EH (cell line): ENCODE results near the gene ARHGEF4.

Experiments used
- DNase-seq: peaks from one replicate; pipeline ENCODE4 v3.0.0-alpha.2; 2015; ENCODE audit warnings: low read depth

Gene ARHGEF4

DNA sequence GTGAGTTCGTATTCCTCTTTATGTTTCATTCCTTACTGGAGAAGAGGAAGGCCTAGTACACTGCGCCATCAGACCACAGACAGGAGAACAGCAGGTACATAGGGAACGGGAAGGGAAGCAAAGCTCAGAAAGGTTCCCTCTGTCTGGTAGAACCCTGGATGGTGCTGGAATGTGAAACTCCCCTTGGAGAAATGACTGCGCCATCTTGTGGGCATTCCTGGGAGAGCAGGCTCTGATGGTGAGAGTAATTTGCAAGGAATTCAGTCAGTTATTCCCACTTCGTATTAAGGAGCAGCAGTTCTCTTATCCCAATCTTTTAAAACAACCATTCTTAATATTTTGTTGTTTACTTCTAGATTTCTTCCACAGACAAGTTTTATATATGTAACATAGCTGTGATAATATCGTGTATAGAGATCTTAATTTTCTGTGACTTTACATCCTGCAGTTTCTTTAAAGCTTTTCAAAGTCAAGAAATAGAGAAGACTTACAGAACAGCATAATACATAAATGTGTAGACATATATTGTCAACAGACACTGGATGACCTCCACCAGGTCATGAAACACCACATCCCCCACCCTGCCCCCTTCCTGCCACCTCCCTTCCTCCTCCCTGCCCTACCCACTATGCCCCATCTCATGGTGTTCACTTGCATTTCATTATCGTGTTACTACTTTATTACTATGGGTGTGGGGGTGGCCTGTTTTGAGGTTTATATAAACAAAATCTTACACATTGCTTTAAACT, 83.9 kb downstream of the ARHGEF4 start:
- DNase-seq: peak; percentile 66

DNA sequence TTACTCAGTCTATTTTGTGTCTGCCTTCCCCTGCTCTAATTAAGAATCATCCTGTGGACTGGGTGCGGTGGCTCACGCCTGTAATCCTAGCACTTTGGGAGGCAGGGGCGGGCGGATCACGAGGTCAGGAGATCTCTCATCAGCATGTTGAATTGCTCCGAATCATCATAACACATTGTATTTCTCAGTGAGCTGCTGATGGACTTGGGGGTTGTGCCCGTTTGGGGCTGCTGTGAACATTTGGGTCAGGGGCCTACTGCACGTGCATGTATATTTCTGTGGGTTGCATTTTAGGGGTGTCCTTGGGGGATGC, 84.4 kb downstream of the ARHGEF4 start:
- no peak for DNase-seq

DNA sequence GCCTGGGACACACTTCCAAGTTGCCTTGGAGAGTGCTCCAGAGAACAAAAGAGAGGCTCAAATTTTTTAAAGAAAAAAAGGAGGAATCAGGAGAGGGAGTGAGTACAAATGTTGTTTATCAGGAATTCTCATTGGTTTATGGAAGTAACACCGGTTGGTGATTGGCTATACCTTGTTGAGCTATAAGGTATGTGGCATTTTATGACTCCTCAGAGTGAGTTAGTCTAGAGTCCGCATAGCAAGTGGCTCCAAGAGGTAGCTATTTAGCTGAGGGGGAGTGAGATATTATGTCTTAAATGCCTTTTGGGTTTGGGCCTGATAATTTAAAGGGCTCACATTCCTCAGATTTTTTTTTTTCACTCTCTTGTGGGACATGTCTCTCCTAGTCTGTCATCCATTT, 85.7 kb downstream of the ARHGEF4 start:
- DNase-seq: no peak

DNA sequence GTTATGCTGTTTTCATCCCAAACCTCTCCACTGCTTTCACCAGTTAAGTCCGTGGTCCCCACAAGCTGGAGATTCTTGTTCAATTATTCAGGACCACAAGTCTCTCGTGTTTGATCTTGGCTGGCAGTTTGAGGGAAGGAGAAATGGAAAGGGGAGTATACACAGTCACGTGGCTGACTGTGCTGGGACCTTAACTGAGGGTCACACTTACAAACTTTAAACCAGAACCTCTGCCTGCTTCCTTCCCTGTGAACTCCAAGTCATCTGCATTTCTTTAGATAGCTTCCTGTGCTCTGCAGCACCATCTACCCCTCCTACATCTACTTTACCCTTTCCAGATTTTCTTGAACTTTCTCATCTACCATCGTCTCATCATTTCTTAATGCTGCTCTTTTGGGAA, 91.7 kb downstream of the ARHGEF4 start:
- no peak for DNase-seq

DNA sequence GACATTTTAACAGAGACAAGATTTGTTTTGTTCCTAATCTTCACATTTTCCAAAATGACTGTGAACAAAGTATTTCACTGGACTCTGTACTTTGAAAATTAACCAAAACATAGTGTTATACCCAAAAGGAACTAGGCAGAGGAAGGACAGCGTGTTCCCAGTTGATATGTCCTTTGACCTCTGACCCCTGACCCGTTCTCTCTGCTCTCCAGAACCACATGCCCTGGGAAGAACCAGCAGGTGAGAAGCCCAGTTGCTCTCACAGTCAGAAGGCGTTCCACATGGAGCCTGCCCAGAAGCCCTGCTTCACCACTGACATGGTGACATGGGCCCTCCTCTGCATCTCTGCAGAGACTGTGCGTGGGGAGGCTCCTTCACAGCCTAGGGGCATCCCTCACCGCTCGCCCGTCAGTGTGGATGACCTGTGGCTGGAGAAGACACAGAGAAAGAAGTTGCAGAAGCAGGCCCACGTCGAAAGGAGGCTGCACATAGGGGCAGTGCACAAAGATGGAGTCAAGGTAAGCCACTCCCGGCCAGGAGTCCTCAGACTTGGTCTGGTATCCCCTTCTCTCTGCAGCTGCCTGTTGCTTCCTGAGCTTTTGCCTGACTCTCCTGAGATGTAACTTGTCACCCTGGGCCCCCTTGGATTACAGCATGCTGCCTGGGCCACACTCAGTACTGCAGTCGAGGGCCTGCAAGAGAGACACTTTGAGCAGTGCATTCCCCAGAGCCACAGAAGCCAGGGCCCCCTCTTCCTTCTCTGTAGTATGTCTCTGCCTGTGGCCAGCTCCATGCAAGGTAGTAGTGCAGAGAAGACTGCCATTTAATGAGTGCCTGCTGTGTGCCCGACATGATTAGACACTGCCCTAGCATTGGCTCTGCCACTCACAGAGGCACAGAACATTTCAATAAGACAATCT, 94.3 kb downstream of the ARHGEF4 start:
- DNase-seq: no peak

DNA sequence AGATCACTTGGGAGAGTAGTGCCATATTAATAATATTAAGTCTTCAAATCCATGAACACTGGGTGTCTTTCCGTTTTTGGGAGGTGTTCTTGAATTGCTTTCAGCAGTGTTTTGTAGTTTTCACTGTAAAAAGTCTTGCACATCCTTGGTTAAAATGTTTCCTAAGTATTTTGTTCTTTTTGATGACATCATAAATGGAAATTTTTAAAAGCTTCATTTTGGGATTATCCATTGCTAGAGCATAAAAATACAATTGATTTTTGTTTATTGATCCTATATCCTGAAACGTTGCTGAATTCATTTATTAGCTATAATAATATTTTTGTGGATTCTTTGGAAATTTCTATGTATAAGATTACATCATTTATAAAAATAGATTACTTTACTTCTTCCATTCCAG, 96.8 kb downstream of the ARHGEF4 start:
- no peak for DNase-seq

DNA sequence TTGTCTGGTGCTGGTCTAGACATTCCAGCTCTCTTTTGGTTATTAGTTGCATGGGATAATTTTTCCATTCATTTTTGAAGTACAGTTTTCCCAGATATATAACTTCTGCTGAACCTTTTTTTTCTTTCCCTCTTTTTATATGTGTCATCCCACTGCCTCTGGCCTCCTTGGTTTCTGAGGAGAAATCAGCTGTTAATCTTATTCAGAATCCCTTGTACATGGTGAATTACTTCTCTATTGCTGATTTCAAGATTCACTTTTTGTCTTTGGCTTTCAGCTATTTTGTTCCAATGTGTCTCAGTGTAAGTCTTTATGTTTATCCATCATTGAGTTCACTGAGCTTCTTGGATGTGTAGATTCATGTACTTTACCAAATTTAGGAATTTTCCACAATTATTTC, 99.7 kb downstream of the ARHGEF4 start:
- DNase-seq: no peak

DNA sequence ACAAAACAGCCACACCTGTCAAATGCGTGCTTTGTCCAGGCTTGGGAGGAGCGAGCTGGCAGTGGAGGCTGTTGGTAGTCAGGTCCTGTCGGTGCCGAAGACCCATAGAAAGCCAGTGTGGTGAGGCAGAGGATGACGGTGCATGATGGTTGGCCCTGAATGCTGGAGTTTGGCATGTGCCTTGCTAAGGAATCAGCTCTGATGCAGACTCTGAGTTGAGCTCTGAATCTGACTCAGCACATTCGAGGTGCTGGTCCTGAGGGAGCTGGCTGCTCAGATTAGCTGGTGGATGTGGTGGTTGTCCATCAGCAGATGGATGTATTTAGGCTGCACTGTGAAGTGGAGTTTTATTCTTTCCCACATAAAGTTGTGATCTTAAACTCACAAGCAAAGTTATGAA, 111.3 kb downstream of the ARHGEF4 start:
- no peak for DNase-seq

DNA sequence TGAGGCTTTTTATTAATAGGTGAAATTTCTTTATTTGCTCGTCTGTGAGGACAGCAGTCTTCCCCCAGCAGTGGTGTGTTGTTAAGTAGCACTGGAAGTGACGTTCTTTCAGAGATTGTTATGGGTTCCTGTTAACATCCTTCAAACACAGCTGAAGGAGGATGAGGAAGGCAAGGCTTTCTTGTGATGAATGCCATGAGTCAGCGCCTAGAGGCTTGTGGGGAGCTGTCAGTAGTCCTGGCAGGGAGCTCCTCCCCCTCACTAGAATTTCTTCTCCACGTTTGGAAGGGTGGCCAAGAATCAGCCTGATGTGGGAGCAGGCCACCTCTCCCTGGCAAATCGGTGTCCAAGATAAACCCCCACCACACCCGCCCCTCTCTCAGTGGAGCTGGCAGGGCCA, 113.2 kb downstream of the ARHGEF4 start:
- no peak for DNase-seq

DNA sequence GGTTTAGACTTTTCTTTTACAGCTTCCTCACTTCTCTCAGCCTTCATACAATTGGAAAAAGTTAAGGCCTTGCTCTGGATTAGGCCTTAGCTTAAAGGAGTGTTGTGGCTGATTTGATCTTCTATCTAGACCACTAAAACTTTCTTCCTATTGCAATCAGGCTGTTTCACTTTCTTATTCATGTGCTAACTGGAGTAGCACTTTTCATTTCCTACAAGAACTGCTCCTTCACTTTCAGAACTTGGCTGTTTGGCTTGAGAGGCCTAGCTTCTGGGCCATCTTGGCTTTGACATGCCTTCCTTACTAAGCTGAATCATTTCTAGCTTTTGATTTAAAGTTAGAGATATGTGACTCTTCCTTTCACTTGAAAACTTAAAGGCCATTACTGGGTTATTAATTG, 114.3 kb downstream of the ARHGEF4 start:
- no peak for DNase-seq

DNA sequence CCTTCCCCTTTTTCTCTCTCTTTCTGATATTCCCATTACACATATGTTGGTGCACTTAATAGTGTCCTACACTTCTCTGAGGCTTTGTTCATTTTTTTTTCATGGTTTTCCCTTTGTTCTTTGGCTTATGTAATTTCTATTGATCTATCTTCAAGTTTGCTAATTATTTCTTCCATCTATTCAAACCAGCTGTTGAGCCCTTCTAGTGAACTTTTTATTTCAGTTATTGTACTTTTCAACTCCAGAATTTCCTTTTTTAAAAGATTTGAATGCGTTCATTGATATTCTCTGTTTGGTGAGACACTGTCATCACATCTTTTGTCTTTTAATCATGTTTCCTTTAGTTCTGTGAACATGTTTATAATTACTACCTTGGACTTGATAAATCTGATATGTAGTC, 118.2 kb downstream of the ARHGEF4 start:
- DNase-seq: no peak

DNA sequence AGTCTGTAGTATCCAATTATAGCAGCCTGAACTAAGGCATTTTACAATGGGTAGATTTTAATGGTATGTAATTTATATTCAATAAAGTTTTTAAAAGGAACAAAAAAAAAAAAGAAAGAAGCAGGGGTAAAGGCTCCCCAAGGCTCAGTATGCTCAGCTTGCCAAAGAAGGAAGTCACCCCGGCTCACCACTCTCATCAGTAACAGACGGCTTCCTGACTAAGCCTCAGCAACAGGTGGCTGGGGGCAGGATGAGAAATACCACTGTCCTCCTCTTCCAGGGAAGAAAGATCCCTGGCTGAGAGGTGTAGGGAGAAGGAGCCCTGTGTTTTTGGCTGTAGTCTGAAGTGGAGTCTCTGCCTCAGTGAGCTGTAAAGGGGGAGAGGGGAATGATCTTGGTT, 121.2 kb downstream of the ARHGEF4 start:
- DNase-seq: no peak

DNA sequence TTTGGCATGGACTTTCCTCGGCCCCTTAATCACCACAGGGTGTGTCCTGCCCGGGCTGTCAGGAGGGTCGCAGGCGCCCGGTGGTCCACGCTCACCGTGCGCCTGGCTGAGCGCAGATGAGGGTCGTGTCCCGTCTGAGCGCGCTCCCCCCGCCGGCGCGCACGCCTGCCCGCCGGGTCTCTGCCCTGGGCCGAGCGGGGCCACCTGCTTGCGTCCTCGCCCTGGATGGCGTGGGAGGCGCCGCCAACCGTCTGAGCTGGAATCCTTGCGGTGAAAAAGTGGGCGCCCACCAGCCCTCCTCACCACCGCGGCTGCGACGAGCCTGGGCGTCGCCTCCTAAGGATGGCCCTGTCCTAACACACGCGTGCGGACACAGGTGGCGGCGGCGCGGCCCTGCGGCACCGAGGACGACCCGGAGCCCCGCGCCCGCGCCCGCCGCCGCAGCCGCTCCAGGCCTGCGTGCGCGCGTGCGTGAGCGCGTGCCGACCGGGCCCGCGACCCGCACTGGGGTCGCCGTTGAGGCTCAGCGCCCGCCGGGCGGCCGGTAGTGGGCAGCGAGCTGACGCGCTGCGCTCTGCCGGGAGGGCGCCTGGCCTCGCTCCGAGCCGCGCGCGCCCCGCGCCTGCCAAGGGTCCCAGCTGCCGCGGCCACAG, 126.6 kb downstream of the ARHGEF4 start:
- no peak for DNase-seq

DNA sequence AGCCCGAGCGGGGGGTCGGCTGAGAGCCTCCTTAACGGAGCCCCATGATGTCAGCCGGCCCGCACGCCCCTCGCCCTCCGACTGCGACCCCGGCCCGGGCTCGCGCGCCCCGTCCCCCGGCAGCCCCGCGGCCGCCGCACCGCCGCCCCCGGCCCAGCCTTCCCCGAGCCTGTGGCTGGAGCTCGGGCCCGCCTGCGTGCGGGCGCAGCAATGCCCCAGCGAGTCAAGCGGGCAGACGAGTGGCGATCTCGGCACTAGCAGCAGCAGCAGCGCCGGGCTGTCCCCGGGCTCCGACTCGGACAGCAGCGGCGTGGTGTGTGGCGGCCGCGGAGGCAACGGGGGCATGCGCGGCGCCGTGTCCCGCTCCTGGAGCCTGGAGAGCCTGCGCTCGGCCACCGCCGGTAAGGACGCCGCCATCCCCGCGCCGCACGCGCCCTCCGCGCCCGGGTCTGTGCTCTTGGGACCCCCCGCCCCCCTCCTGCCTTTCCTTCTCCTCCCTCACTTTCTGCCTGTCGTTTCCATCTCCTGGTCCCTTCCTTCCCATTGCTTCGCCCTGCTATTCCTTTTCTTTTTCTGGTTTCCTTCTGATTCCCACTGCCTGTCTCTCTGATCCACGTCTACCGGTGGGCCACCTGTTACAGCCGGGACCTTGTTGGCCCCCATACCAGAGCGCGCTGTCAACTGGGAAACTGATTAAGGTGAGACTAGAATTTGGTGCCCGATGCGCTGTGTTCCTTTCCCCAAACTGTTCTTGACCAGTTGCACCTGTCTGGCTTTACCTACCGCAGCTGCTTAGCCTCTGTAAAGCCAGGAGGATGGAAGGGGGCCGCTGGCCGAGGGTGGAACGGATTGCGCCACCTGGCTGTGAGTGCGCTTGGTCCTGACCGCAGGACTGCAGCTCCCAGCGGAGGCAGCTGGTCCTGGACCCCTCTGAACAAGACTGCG, 127.4 kb downstream of the ARHGEF4 start:
- peak; percentile 12 for DNase-seq

DNA sequence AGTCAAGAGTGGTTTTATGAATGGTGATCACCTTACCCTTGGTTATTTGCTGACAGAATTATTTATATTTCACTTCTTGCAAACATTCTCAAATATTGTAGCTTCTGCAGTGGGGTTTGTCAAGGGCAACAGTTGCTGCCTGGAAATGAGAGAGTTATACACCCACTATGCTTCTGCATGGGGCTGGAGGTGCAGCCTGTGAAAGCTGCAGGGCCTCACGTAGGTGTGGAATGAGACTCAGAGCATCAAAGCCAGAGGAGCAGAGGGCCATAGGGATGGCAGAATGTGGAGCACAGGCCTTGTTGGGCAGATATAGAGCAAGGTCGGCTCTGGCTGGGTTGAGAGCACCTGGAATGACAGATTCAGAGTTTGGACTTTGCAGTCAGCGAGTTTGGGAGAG, 128.2 kb downstream of the ARHGEF4 start:
- DNase-seq: no peak

DNA sequence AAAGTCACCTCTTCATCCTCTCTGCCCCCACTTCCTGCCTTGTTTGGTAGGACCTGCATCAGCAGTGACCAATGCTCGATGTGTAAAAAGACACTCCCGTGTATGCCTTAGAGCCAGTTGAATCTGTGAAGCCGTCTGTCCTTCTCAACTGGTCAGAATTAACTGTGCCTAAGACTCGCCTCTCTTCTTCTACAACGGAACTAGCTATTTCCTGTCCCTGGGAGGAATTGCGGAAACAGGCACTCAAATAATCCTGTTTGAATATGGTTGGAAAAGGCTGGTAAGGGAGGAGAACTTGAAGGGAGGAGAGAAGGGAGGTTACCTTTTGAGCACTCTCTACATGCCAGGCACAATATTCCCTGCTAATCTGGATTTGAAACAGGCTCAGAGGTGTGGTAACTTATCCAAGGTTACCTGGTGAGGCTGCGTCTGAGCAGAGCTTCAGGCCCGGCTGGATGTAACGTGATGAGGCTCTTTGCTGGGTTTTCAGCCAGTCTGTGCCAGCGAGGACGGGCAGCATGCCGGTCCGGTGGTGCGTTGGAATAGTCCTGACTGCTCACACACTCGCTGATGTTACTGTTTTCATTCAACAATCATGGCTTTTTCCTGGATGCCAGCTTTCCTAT, 129.5 kb downstream of the ARHGEF4 start:
- no peak for DNase-seq

DNA sequence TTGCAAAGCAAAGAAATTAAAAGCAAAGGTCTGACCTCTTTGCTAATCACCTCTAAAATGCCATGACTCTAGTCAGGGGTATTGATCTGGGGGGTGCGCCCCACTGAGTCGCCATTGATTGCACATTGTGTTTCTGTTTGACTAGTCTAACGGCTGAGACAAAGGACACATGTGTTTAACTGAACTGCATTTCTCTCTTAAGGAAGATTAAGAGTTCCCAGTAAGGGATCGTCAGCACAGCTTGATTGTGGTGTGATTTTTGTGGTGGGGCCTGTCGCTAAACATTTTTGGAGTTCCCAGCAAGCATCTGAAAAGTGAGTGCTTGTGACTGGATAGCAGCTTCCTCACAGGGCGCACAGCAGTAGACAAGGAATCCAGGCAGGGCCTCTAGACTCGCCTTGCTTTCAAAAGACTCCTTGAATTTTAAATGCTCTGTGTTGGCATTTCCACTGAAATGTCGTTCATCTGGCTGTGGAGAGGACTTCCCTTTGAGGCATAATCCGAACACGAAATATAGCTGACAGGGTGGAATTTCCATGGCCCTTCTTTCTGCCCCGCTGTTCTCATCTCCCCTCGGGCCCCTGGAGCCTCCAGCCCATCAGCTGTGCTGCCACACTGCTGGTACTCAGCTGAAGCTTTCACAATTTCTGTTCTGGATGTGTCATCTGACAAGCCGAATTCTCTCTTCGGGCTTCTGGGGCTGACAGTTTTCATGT, 130.2 kb downstream of the ARHGEF4 start:
- no peak for DNase-seq

DNA sequence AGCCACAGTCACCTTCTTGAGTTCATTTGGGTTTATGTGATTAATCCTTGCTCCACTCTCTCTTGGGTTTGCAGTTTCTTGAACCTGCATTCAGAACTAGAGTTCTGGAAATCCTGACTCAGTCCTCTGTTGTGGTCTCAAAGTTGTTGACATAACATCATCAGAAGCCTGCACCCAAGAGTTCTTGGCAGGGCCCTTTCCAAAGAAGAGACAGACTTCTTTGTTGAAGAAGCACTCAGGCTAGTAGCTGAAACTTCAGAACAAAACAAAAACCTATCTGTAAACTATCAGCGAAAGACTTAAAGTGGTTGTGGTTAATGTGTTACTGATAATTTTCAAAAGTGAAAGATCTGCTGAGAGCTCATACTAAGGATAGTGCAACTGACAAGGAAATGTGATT, 135.7 kb downstream of the ARHGEF4 start:
- no peak for DNase-seq

DNA sequence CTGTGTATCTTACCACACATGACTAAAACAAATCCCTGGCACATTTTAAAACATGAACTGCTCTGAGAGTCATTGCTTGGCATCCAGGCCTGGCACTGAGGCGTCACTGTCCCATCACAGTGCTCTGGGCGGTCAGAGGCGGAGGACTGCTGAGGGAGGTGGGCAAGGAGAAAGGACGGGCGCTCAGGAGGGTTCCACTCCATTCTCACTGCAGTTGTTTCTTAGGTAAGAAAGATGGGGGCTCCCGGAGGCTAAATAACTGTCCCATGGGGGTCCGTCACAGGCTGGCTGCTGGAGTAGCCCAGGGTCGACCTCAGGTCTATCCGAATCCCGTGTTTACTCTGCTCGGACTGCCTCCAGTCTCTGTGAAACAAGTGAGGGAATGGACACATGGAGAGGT, 139.0 kb downstream of the ARHGEF4 start:
- DNase-seq: no peak

DNA sequence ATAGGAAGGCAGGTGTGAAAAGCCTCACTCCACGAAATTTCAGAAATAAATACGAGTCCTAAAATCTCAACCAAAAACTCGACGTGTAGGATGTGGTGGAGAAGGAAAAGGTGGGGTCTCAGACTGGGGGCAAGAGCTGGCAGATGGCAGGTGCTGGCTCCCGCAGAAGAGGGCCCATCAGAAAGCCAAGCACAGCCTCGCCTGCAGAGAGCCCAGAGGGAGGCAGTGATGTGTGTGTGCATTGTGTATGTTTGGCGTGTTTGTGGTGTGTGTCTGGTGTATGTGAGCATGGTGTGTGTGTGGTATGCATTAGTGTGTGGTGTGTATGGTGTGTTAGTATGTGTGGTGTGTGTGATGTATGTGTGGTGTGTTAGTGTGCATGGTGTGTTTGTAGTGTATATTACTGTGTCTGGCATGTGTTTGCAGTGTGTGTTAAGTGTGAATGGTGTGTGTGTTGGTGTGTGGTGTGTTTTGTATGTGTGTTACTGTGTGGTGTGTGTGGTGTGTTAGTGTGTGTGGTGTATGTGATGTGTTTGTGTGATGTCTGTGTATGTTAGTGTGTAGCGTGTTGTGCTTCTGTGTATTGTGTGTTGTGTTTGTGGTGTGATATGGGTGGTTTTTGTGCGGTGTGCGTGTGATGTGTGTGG, 140.0 kb downstream of the ARHGEF4 start:
- no peak for DNase-seq
